HG03280 (cell line): ENCODE measurements around the gene ASCC2.

Source experiments
- ATAC-seq: cut with Tn5 transposase; IDR thresholded peaks from one replicate; pipeline ENCODE4 v1.9.1; 2021; ENCODE audit warnings: mild to moderate bottlenecking, moderate library complexity; ENCODE audit not compliant: unreplicated experiment

ASCC2 gene

GRCh38 chr22:29790061-29790460, 48.0 kb downstream of the ASCC2 start:
- ATAC-seq, result no peak

GRCh38 chr22:29788339-29789279, 49.5 kb downstream of the ASCC2 start:
- no peak for ATAC-seq

GRCh38 chr22:29787371-29787980, 50.6 kb downstream of the ASCC2 start:
- no peak for ATAC-seq

- ATAC-seq, result no peak
Observed at GRCh38 chr22:29786031-29786430, 52.0 kb downstream of the ASCC2 start.

GRCh38 chr22:29784451-29785361, 53.4 kb downstream of the ASCC2 start:
- ATAC-seq, result no peak

- no peak for ATAC-seq
Observed at GRCh38 chr22:29782061-29782845, 55.8 kb downstream of the ASCC2 start.

GRCh38 chr22:29780748-29781676, 57.1 kb downstream of the ASCC2 start:
- ATAC-seq, result no peak

- no peak for ATAC-seq
Observed at GRCh38 chr22:29780220-29780619, 57.9 kb downstream of the ASCC2 start.

- no peak for ATAC-seq
Observed at GRCh38 chr22:29773233-29773632, 64.8 kb downstream of the ASCC2 start.

GRCh38 chr22:29772170-29772641, 65.9 kb downstream of the ASCC2 start:
- no peak for ATAC-seq

GRCh38 chr22:29769723-29770321, 68.3 kb downstream of the ASCC2 start:
- no peak for ATAC-seq

- ATAC-seq, result no peak
Observed at GRCh38 chr22:29768052-29768693, 69.9 kb downstream of the ASCC2 start.

GRCh38 chr22:29767171-29768051, 70.7 kb downstream of the ASCC2 start, which contains the start of gene UQCR10:
TSS of gene UQCR10 (plus strand) at chr22:29767369. CDS start at chr22:29767399, 30 bp downstream.
- peak; percentile 62 for ATAC-seq

GRCh38 chr22:29766632-29767170, 71.4 kb downstream of the ASCC2 start, which contains the start of gene ZMAT5:
TSS of gene ZMAT5 (minus strand) at chr22:29767007. CDS start at chr22:29748544, 18,463 bp downstream.
- peak; percentile 87 for ATAC-seq

GRCh38 chr22:29765905-29766631, 72.0 kb downstream of the ASCC2 start:
- peak; percentile 13 for ATAC-seq

GRCh38 chr22:29762263-29762662, 75.8 kb downstream of the ASCC2 start:
- ATAC-seq, result no peak
